Activated T-helper 2 cell treated with anti-CD3 and anti-CD28 coated beads, Interferon-gamma antibody, Interleukin-2, Interleukin-4, amounts not matched to agents 10 μg/mL and 5 μg/mL and 100 μg/mL, durations not matched to agents 14 hours and 24 hours and 36 hours (primary cell): ENCODE measurements around the gene TMEM50B. TPM values are rescaled to one million over a fixed set of nuclear protein-coding genes. Genes with fewer than 3 reads are reported as not detected.
"Not testable (repeated sequence)": the region's sequence is repeated elsewhere in the genome, so short reads cannot be mapped to it uniquely, and the experiment has no call there.

Source experiments
- DNase-seq: peaks from one replicate; pipeline ENCODE4 v3.0.0; 2021; ENCODE audit warnings: low spot score
- H3K27ac Mint-ChIP-seq: one replicate; pipeline ENCODE4 v1.8.0; 2021; ENCODE audit warnings: mixed read lengths
- H3K27me3 Mint-ChIP-seq: one replicate; pipeline ENCODE4 v1.8.0; 2021; ENCODE audit warnings: low read depth, mixed read lengths
- H3K36me3 Mint-ChIP-seq: one replicate; pipeline ENCODE4 v1.8.0; 2021; ENCODE audit warnings: low read depth, mixed read lengths
- H3K4me1 Mint-ChIP-seq: one replicate; pipeline ENCODE4 v1.8.0; 2021; ENCODE audit warnings: low read depth, mixed read lengths
- H3K4me3 Mint-ChIP-seq: one replicate; pipeline ENCODE4 v1.8.0; 2021; ENCODE audit warnings: low read depth, mild to moderate bottlenecking, moderate library complexity, mixed read lengths
- H3K9me3 Mint-ChIP-seq: one replicate; pipeline ENCODE4 v1.8.0; 2021; ENCODE audit warnings: mixed read lengths
- intact Hi-C: fragments of 100-400 bp; cut with micrococcal nuclease; formaldehyde crosslinking; loops from one replicate; pipeline ENCODE4 v1.15.1; 2023
- total RNA-seq: library from RNA; stranded (reverse); gene quantifications from 2 replicates; pipeline ENCODE4 v1.2.3, GENCODE V29; 2022

TMEM50B gene
- total RNA-seq, 1 donor from 2014 or later: 16.5 TPM

DNA sequence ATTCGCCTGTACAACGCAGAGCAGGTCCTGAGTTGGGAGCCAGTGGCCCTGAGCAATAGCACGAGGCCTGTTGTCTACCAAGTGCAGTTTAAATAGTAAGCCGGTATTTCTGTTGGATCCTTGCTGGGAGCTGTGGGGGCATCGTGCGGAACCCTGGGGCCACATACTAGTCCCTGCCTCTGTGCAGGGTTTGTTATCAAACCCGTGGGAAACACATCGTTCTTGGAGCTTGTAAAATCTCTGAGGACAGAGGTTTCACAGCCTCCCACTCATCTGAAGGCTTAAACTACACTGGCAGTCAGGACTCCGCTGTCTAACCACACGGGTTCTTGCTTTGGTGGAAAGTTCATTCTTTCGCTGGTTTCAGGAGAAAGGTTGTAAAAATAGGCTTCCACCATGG lies 64.8 kb downstream of the TMEM50B start:
- Mint-ChIP-seq H3K27me3 (no peaks in the 10 kb centered on the region), H3K27ac (no peak overlapping the region), H3K4me1 (peaks cover 18% of the 10 kb centered on the region), H3K36me3 (peaks cover 44% of the 10 kb centered on the region), H3K4me3 (no peak overlapping the region), H3K9me3 (no peaks in the 10 kb centered on the region)
- intact Hi-C loops: no loop called here
- no peak for DNase-seq

DNA sequence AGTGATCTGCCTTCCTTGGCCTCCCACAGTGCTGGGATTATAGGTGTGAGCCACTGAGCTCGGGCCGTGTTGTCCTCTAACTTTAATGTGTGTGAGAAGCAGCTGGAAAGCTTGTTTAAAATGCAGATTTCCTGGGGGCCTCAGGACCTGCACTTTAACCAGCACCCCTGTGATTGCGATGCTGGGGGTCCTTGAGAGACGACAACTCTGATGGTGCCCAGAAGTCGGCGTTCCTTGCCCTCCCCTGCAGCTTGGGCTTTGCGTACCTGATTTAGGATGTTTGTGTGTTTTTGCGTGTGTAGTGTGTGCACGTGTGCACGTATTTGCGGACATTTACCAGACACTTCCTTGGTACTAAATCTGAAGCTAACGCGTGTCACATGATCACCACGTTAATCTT lies 65.7 kb downstream of the TMEM50B start:
- Mint-ChIP-seq H3K36me3 (peaks cover 37% of the 10 kb centered on the region), H3K4me3 (no peak overlapping the region), H3K9me3 (no peaks in the 10 kb centered on the region), H3K4me1 (peaks cover 18% of the 10 kb centered on the region), H3K27ac (no peak overlapping the region), H3K27me3 (no peaks in the 10 kb centered on the region)
- no peak for DNase-seq
- intact Hi-C loops: no loop called here

DNA sequence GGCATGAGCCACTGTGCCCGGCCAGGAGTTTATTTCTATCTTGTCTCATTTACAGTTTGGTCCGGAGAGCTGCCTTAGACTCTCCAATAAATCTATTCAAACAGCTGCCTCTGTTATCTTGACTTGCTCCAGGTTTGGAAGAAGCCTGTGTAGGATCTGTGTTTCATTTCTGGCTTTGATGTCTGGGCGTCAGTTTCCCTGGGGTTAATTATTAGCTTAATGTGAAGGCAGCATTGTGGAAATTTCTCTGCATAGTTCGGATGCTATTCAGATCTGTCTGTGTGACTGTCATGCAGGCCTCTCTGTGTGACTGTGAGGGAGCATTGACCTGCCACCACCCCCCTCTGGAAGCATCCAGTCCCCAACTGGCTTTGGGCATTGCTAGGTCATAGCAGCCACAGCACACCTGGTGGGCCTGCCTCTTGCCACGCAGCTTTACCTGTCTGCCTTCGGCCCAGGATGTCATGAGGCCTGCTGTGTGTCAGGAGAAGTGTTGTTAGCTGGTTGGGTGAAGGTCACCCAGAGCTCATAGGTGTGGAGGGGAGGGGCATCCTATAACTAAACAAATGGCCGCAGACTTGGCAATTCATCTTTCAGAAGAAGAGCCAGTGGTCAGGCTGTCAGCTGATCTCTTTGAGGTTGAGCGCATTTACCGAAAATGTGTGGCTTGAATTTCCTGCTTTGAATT lies 66.8 kb downstream of the TMEM50B start:
- peaks cover 30% of the 10 kb centered on the region for H3K36me3 Mint-ChIP-seq
- intact Hi-C loops: no loop called here
- H3K27ac Mint-ChIP-seq: no peak overlapping the region
- no peaks in the 10 kb centered on the region for H3K27me3 Mint-ChIP-seq
- no peak overlapping the region for H3K4me3 Mint-ChIP-seq
- H3K4me1 Mint-ChIP-seq: peaks cover 18% of the 10 kb centered on the region
- DNase-seq: no peak
- no peaks in the 10 kb centered on the region for H3K9me3 Mint-ChIP-seq

DNA sequence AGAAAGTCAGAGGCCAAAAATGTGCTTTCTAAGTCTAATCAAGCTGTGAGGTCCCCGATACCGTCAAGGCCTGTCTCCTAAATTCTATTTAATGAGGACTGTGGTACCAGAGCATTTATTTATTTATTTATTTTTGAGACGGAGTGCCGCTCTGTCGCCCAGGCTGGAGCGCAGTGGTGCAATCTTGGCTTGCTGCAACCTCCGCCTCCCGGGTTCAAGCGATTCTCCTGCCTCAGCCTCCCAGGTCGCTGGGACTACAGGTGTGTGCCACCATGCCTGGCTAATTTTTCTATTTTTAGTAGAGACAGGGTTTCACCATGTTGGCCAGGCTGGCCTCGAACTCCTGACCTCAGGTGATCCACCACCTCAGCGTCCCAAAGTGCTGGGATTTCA lies 67.3 kb downstream of the TMEM50B start:
- H3K4me1 Mint-ChIP-seq: peaks cover 18% of the 10 kb centered on the region
- H3K36me3 Mint-ChIP-seq: peaks cover 28% of the 10 kb centered on the region
- H3K27me3 Mint-ChIP-seq, H3K9me3 Mint-ChIP-seq, H3K4me3 Mint-ChIP-seq, DNase-seq, intact Hi-C loops, H3K27ac Mint-ChIP-seq: not testable (repeated sequence)

DNA sequence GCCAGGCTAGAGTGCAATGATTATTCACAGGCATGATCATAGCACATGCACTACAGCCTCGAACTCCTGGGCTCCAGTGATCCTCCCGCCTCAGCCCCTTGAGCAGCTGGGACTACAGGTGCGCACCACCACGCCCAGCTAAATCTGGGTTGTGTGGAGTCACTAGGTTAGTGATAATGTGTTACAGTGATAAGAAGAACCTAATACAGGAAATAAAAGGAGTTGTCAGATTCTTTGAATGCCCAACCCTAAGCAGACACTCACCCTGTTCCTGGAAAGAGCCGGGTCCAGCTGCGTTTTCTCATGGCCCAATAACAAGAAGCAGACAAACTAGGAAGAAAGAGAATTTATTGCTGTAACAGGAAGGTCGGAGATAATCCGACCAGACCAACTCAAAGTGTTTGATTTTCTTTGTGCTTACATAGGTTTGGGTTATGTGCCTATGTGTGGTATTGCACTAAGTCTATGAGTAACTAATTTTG lies 67.8 kb downstream of the TMEM50B start:
- intact Hi-C loops: no loop called here
- no peak for DNase-seq
- Mint-ChIP-seq H3K36me3 (peaks cover 28% of the 10 kb centered on the region), H3K27ac (no peak overlapping the region), H3K4me1 (peaks cover 22% of the 10 kb centered on the region), H3K27me3 (no peaks in the 10 kb centered on the region), H3K9me3 (no peaks in the 10 kb centered on the region), H3K4me3 (no peak overlapping the region)

DNA sequence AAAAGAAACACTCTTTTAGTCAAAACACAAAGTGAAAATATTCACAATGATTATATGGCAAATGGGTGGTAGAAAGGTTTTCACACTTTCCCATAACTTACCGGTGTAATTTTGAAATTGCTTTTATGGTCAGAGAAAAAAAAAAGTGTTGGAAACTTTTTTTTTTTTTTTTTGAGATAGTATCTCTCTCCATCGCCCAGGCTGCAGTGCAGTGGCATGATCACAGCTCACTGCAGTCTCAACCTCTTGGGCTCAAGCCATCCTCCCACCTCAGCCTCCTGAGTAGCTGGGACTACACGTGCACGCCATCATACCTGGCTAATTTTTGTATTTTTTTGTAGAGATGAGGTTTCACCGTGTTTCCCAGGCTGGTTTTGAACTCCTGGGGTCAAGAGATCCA lies 73.3 kb downstream of the TMEM50B start:
- Mint-ChIP-seq H3K4me3 (peak overlapping the region; percentile 17), H3K27me3 (peaks cover 6% of the 10 kb centered on the region), H3K27ac (no peak overlapping the region), H3K36me3 (peaks cover 21% of the 10 kb centered on the region), H3K9me3 (no peaks in the 10 kb centered on the region), H3K4me1 (peaks cover 30% of the 10 kb centered on the region)
- intact Hi-C loops: loop anchor here (1.0 kb wide), 2 partner anchors 26 to 28 kb away; no protein-coding TSS in a partner anchor
- no peak for DNase-seq

DNA sequence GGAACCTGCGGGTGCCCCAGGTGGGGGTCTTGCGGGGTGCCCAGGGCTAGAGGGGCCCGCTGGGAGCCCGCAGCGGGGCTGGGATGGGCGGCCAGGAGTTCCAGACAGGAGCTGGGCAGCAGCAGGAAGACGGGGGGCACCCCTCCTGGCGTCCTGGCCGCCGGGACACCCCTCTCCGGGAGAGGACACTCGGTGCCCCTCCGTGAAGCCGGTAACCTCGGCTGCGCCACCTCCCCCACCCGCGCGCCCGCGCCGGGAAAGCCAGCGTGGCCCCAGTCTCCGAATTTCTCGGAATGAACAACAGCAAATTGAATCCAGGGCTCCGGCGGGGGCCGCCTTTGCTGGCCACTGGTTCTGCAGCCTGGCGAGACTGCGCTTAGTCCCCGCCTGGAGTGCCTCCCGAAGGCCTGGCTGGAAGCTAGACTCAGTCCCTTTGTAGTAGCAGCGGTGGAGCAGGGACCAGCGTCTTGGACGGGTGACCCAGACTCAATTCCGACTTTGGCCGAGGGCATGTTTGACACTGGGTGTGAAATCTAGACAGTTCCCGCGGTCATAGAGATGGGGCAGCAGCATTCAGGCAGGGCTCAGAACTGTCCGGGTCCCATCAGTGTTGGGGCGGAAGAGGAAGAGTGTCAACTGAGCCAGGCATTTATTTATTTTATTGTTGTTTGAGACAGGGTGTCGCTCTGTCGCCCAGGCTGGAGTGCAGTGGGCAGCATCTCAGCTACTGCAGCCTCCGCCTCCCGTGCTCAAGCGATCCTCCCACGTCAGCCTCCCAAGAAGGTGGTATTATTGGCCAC lies 75.8 kb downstream of the TMEM50B start:
- Mint-ChIP-seq H3K4me3 (peak overlapping the region; percentile 89), H3K4me1 (peaks cover 37% of the 10 kb centered on the region), H3K36me3 (peaks cover 21% of the 10 kb centered on the region), H3K9me3 (no peaks in the 10 kb centered on the region), H3K27ac (peak overlapping the region; percentile 77), H3K27me3 (peaks cover 8% of the 10 kb centered on the region)
- intact Hi-C loops: no loop called here
- no peak for DNase-seq

DNA sequence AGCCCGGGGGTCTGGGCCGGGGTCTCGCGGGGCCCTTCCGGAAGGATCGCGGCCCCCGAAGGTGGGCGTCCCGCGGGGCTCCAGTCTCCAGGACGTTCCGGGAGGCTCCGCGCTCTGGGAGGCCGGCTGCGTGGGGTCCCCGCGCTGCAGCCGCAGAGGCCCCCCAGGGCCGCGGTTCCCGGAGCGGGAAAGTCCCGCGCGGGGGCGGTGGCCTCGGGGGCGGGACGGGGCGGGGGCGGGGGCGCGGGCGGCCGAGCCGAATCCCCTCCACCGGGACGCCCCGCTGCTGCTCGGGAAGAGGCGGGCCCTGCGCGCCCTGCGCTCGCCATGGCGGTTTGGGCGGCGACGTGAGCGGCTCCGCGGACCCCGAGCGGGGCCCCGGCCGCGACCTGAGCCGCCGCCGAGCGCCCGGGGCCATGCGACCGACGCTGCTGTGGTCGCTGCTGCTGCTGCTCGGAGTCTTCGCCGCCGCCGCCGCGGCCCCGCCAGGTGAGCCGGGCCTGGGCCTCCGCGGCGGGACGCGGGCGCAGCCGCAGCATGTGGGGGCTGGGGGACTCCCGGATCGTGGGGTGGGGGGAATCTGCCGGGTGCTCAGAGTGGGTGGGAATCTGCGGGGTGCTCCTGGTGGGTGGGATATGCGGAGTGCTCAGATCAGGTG lies 76.5 kb downstream of the TMEM50B start, which contains the start of gene IFNGR2:
TSS of gene IFNGR2 (plus strand) at position 286 of the 658 bp plus-strand sequence. CDS start at position 417, 131 bp downstream.
- Mint-ChIP-seq H3K36me3 (peaks cover 21% of the 10 kb centered on the region), H3K9me3 (no peaks in the 10 kb centered on the region), H3K27me3 (peaks cover 8% of the 10 kb centered on the region), H3K4me1 (peaks cover 37% of the 10 kb centered on the region), H3K4me3 (peak within 1 kb of the TSS; percentile 89), H3K27ac (peak within 1 kb of the TSS; percentile 77)
- no peak for DNase-seq
- intact Hi-C loops: no loop called here

DNA sequence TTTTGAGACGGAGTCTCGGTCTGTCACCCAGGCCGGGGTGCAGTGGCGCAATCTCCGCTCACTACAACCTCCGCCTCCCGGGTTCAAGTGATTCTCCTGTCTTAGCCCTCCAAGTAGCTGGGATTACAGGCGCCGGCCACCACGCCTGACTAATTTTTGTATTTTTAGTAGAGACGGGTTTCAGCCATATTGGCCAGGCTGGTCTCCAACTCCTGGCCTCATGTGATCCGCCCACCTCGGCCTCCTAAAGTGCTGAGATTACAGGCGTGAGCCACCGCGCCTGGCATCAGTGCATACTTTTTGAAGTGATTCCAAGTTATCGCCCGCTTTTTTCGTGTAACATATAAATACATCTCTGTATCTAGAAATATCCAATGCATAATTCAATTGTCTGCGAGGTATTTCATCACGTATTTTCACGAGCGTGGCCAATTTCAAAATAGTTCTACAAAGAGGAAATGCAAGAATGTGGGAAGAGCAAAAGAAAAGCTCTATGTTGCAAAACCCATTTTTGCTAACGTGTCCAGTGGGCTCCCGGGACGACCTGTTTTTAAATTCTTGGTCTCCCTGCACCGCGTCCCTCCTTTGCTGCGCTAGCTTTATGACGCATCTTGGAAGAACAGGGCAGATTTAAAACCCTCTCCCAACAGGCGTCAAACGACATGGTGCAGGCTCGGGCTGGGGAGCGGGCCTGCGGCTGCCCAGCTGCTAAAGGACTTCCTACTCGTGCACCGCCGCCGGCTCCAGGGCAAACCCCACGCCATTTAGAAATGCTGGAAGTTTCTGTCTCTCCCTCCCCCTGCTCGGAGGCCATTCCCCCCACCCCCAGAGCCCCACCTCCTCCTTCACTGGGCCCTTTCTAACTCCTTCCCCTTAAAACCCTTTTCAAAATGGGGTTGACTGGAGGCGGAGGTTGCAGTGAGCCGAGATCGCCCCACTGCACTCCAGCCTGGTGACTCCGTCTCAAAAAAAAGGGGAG lies 77.5 kb downstream of the TMEM50B start:
- Mint-ChIP-seq H3K4me3 (peak overlapping the region; percentile 64), H3K36me3 (peaks cover 20% of the 10 kb centered on the region), H3K9me3 (no peaks in the 10 kb centered on the region), H3K27me3 (peaks cover 8% of the 10 kb centered on the region), H3K27ac (peak overlapping the region; percentile 49), H3K4me1 (peaks cover 36% of the 10 kb centered on the region)
- no peak for DNase-seq
- intact Hi-C loops: no loop called here

DNA sequence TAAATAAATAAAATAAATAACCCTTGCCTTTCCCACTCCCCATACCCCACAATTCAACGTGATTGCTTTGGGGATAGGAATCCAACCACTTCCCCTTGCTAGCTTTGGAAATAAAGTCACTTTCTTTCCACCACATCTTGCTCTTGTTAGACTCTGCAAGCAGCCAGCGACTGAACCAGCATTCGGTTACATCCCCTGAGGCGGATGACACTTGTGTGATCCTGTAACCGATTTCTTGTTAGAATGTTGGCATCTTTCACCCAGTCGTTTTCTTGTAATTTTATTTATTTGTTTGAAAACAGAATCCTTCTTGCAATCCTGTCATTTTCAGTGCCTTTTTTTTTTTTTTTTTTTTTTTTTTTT lies 78.2 kb downstream of the TMEM50B start:
- H3K27ac Mint-ChIP-seq: no peak overlapping the region
- H3K27me3 Mint-ChIP-seq: peaks cover 8% of the 10 kb centered on the region
- peaks cover 15% of the 10 kb centered on the region for H3K36me3 Mint-ChIP-seq
- H3K9me3 Mint-ChIP-seq: no peaks in the 10 kb centered on the region
- no peak for DNase-seq
- peaks cover 30% of the 10 kb centered on the region for H3K4me1 Mint-ChIP-seq
- no peak overlapping the region for H3K4me3 Mint-ChIP-seq
- intact Hi-C loops: no loop called here
